ENCODE measurements around the gene ZNF318.

The ZNF318 gene

DNA sequence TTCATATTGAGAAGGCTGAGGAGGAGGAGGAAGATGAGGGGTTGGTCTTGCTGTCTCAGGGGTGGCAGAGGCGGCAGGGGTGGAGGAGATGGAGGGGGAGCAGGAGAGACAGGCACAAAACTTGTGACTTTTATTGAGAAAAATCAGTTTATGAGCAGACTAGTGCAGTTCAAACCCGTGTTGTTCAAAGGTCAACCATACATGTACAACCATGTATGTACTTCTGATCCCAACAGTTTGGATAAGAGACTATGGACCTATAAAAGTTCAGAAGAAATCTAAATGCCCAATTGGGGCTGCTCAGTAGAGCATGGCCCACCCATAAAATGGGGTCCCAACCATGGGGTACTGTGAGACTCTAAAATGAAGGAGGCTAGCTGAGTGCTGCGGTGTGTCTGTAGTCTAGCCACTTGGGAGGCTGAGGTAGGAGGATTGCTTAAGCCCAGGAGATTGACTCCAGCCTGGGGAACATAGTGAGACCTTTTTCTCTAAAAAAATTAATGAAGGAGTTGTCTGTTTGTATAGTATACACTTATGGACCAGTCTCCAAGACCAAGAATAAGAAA is 79.0 kb downstream of the ZNF318 start:
- Histone ChIP-seq H3K27ac (no peak overlapping the region), H3K4me3 (no peak overlapping the region)

DNA sequence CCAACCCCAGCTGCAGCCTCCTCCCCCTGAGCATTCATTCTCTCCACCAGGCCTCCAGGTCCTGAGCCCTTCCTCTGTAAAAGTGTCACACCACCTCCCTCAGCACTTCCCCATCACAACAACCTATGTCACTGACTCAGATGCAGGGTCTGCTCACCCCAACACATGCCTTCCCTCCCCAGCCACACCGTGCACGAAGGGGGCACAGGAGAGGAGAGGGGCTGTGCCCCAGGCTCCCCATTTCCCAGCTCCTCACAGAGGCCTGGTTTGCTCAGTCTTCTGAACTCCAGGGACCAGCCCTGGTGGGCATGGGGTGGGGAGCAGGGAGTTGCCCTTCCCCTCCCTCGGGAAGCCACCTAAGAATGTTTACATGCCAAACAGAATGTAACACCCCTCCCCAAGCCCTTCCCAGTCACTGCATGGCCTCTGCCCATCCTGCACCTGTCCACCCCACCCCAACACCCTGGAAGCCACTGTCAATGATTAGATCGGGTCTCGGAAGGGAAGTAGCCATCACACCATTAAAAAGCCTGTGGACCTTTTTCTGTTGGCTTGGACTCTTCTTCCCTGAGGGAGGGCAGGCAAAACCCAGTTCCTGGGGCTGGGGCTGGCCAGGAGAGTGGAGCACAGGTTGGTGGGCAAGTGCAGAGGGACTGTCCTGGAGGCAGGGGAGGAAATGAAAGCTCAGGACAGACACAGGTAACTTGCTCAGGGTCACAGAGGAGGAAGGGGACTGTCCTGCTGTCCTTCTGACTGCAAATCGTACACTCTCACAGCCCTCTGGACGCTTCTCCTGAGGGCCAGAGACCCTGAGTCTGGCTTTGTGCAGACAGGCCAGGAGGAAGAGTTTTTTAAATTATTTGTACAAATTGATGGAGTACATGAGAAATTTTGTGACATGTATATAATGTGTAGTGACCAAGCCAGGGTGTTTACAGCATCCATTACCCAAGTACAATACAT is 81.4 kb downstream of the ZNF318 start:
- Histone ChIP-seq H3K4me3 (no peak overlapping the region), H3K27ac (no peak overlapping the region)

DNA sequence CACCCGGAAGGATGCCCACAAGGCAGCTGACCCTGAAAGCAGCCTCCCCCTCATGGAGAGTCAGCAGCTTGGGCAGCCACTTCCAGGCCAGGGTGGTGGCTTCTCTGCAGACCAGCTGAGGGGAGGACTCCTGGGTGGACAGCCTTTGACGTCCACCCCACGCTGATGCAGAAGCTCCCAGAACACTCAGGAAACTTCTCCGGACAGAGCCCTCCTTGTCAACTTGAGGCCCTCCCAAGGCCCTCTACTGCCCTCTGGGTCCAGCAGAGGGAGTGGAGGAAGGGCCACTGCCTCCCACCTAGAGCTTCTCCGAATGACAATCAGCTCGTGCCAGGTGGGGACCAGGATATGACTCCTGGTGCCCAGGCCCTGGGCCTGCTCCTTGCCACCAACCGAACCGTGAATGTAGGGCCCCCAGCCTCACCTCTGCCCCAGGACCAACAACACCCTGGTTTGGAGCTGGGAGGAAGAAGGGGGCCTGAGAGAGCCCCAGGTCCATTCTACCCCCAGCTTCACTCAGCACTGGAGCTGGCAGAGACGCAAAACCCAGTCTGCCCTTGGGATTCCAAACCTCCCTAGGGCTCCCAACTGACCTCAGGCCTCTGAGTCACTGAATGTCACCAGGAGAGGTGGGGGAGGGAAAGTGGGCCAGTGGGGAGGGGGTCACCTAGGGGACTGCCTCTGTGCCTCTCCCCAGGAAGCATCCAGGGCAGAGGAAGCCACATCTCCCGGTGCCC is 82.3 kb downstream of the ZNF318 start:
- no peak overlapping the region for H3K27ac ChIP-seq
- H3K4me3 ChIP-seq, result no peak overlapping the region

- Histone ChIP-seq H3K4me3 (no peak overlapping the region), H3K27ac (no peak overlapping the region)
Observed at GRCh38 chr6:43286456-43286979, 82.9 kb downstream of the ZNF318 start.
